GM18519 (cell line): ENCODE data around the gene UNC93B1.

ENCODE experiments used
- ATAC-seq: cut with Tn5 transposase; IDR thresholded peaks from one replicate; pipeline ENCODE4 v1.9.1; 2021; ENCODE audit warnings: mild to moderate bottlenecking, moderate library complexity; ENCODE audit not compliant: unreplicated experiment, low FRiP score

The UNC93B1 gene

GRCh38 chr11:68040957-68041591 is 37.2 kb upstream of the UNC93B1 start:
- ATAC-seq: no peak

- ATAC-seq: no peak
Measured at GRCh38 chr11:68040101-68040956, 36.4 kb upstream of the UNC93B1 start.

- no peak for ATAC-seq
Measured at GRCh38 chr11:68039526-68040086, 35.7 kb upstream of the UNC93B1 start.

- ATAC-seq: no peak
Measured at GRCh38 chr11:68038718-68039525, 35.0 kb upstream of the UNC93B1 start, which contains the start of gene TCIRG1. TCIRG1 (plus strand) TSS chr11:68039025; CDS start chr11:68041272, 2,247 bp downstream.

DNA sequence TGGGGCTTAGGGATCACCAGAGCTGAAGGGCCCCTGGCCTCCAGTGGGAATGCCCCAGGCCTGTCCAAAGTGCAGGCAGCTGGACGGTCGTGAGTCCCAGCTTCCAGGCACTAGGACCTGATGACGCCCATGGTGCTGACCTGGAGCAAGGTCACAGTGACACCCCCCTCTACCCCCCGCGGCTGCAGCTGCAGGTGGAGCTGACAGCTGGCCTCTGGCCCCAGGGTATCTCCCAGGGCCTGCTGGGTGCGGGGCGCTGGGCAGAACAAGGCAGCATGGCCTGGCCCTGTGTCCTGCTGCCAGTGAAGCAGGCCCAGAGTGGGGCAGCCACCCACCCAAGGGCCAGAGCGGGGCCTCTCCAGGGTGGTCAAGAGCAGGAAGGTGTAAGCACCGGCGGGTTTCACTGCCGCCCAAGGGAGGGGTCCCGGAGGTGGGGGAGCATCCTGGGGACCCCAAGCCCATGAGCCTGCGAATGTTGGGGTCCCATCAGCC is 34.4 kb upstream of the UNC93B1 start:
- ATAC-seq: no peak

DNA sequence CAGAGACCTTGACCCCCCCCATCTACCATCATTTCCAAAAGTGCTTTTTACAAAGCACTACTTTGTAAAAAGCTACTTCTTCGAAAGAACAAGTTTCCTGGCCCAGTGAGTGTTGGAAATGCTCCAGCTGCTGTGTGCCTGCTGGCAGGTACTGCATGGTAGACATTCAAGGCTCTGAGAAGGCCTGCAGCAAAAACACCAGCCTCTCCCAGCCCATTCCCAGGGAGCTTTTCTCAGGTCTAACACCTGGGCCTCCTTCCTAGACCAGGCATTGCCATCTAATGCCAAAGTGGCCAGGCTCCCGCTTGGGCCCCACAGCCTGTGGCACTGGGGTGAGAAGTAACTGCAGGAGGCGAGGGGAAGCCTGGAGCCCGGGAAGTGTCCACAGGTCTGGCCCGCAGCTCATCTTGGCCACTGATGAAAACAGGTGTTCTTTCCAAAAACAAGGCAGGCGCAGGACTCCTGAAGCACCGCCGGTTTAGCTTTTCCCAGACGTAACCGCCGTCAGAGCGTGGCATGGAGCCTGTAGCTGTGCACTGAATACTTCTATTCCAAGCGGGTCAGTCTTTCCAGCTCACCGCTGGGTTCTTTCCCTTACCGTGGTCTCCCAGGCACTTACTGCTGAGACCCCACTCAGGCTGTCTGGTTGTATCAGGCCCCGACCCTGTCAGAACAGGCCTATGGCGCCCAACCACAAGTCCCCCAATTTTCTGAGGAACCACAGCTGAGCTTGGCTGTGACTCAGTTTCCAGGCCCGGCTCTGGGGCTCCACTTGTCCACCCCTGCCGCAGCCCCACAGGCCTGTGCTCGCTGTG is 33.7 kb upstream of the UNC93B1 start:
- no peak for ATAC-seq

DNA sequence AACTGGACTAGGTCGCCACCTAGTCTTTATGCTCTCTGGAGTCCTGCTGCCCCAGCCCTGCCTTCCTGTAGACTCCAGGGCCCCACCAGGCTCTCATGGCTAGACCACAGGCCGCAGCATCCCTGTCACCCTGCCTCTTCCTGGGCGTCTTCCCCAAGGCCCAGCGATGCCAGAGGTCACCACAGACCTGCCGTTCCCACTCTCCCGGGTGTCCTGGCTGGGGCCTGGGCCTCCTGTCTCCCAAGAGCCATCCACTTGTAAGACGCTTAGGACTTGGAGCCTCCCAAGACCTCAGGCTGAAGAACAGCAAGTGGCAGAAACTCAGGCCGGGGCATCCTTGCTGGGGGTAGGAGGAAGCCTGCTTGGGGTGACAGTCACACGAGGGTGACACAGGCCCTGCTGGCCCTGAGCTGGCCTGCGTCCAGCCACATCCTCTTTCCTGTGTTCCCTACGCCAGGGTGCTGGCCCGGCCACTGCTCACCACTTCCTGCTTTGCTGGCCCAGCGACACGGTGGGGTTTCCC is 32.9 kb upstream of the UNC93B1 start:
- ATAC-seq: no peak

DNA sequence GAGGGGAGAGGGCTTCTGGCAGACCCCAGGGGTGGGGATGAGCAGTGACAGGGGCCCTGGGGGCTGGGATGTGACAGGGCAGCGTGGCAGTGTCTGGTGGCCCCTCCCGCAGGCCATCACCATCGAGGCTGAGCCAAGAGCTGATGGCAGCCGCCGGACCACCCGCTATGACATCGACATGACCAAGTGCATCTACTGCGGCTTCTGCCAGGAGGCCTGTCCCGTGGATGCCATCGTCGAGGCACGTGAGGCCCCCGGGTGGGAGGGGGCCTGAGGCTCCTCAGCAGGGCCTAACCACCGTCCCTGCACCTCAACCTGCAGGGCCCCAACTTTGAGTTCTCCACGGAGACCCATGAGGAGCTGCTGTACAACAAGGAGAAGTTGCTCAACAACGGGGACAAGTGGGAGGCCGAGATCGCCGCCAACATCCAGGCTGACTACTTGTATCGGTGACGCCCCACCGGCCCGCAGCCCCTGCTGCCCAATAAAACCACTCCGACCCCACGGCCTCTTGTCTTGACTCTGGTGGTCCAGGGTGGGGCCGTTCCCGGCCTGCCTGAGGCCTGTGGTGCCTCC is 32.3 kb upstream of the UNC93B1 start:
- ATAC-seq: no peak

- no peak for ATAC-seq
Measured at GRCh38 chr11:68035266-68035876, 31.5 kb upstream of the UNC93B1 start.

GRCh38 chr11:68033708-68034045 is 29.8 kb upstream of the UNC93B1 start:
- no peak for ATAC-seq

- ATAC-seq: no peak
Measured at GRCh38 chr11:68032997-68033707, 29.3 kb upstream of the UNC93B1 start.

DNA sequence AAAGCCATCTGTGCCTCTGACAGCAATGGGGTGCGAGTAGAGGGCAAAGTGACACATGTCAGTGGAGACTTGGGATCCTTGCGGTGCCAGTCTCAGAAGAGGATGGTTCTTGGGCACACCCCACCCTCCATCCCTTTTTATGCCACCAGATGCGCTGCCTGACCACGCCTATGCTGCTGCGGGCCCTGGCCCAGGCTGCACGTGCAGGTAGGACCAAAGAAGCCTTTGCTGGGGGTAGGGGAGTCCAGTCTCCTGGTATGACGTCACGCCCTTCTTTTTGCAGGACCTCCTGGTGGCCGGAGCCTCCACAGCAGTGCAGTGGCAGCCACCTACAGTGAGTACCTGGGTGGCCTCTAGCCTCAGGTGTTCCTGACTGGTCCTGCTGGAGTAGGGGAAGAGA is 28.1 kb upstream of the UNC93B1 start:
- ATAC-seq: no peak

- no peak for ATAC-seq
Measured at GRCh38 chr11:68031144-68031464, 27.2 kb upstream of the UNC93B1 start.

DNA sequence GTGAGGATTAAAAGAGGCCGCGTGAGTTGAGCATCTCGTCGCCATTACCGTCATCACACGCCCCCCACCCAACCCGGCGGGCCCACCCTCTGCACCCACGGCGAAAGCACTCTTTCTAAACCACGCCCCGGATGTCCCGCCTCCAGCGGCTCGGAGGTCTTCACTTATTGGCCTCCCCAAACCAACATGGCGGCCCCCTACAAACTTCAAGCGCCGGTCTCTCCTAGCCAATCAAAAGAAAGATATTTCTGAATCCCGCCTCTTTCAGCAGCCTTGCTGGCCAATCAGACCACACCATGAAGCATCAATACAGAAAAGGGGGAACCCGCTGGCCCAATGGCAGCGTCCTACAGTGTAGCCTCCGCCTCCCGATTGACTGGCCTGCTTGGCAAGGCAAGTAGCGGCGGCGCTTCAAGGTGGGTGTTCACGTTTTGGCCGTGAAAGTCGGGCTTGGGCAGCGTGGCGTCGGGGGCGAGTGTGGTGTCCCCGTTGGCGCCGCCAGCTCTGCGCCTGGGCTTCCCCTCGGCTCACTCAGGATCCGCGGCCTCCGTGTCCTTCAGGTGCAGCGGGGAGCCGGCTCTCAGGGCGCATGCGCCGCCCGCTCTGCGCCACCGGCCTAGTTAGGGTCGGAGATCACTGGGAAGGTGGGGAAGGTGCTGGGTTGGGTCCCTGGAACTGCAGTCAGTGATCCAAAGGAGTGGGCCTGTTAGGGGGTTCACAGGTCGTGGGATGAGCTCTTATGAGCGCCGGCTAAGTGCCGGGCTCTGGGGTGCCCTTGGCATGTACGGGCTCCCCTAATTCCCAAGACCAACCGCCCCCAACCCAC is 26.6 kb upstream of the UNC93B1 start, which contains the start of gene NDUFS8:
Gene NDUFS8 (plus strand): TSS at position 364 of the 826 bp plus-strand sequence. CDS start 1,471 bp downstream, outside the sequence.
- peak; percentile 76 for ATAC-seq

- ATAC-seq: no peak
Measured at GRCh38 chr11:68028802-68029545, 25.1 kb upstream of the UNC93B1 start.

- ATAC-seq: no peak
Measured at GRCh38 chr11:68027667-68028066, 23.8 kb upstream of the UNC93B1 start.
